ENCODE results near the gene ANKRD36C. TPM values are rescaled to one million over a fixed set of nuclear protein-coding genes. Genes with fewer than 3 reads are reported as not detected.
"Not testable (repeated sequence)": the region's sequence is repeated elsewhere in the genome, so short reads cannot be mapped to it uniquely, and the experiment has no call there.

ANKRD36C gene
- total RNA-seq, 5 donors from 2014 or later (not counting 1 experiment from before 2014, with no cell fraction given) = 60.6 to 94.8 (median 68.6) TPM

DNA sequence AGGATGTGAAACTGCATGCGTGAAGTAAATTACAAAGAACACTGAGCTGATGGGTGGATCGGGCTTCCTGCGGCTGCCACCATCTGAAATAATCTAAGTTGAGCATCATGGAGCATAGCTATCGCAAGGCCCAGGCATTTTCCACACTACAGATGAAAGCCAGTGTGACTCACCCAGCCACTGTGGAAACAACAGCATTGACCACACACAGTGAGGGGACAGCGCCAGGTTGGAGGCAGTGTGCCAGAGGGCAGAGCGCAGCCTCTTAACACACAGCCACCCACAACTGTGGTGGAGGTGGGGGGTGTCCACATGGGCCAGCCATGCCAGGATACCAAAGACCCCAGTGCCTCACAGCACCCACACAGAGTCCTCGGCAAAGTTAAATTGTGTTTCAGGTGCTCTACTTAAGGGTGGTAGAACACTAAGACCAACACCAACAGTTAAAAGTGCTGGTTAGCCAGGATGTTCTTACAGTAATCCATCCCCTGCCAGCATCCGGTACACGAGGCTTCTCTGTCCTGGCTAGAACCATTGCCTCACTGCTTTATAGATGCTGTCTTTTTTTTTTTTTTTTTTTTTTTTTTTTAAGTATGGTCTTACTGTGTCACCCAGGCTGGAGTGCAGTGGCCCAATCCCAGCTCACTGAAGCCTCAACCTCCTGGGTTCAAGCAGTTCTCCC, 28.4 kb upstream of the ANKRD36C start:
- ATAC-seq (replicated peaks in 1 of 4); H3K27ac ChIP-seq (ENCODE audit: low read length); H3K27me3 Mint-ChIP-seq; H3K4me1 ChIP-seq (ENCODE audit: control insufficient read depth in 1 of 2, extremely low read depth in 1 of 2, insufficient read depth in 2 of 2, low read length in 2 of 2); POLR2A ChIA-PET; H3K36me3 ChIP-seq (ENCODE audit: control insufficient read depth in 2 of 2, extremely low read depth in 1 of 2, insufficient read depth in 1 of 2, low read length in 1 of 2); H3K36me3 Mint-ChIP-seq; DNase-seq; H3K27ac Mint-ChIP-seq; H3K4me3 ChIP-seq (ENCODE audit: control insufficient read depth in 1 of 2, extremely low read depth in 1 of 2, low read length in 1 of 2); H3K4me3 Mint-ChIP-seq; H3K9me3 ChIP-seq; H3K27me3 ChIP-seq (replicated peaks in 1 of 2; ENCODE audit: control insufficient read depth in 2 of 2, extremely low read depth in 1 of 2, insufficient read depth in 2 of 2, low read length in 1 of 2); H3K4me1 Mint-ChIP-seq; H3K9me3 Mint-ChIP-seq: not testable (repeated sequence)
- no CpG with 5 or more reads among the region's 9 CpGs for WGBS (ENCODE audit: insufficient coverage)
- CTCF ChIA-PET = interaction anchor here in 1 of 2 donors (0.8 kb wide), 1 partner anchor 606 kb away, joined by 6 read pairs; no protein-coding TSS in a partner anchor

DNA sequence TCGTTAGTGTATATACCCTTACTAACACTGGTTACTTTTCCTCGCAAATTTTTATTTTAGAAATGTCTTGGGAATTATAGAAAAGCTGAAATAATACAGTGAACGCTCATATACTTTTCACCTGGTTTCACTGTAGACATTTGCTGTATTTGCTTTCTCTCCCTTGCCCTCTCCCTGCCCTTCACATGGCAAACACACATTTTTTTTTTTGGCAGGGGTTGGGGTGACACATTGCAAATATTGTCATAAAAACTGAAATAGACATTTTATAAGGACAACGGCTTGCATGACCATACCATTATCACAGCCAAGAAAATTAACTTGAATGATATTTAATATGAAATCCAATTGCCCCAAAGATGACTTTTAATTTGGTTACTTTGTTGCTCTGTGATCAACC, 24.7 kb upstream of the ANKRD36C start:
- H3K36me3 Mint-ChIP-seq; H3K27me3 ChIP-seq (replicated peaks in 1 of 2; ENCODE audit: control insufficient read depth in 2 of 2, extremely low read depth in 1 of 2, insufficient read depth in 2 of 2, low read length in 1 of 2); ATAC-seq (replicated peaks in 1 of 4); H3K4me1 ChIP-seq (ENCODE audit: control insufficient read depth in 1 of 2, extremely low read depth in 1 of 2, insufficient read depth in 2 of 2, low read length in 2 of 2); CTCF ChIA-PET; H3K4me3 ChIP-seq (ENCODE audit: control insufficient read depth in 1 of 2, extremely low read depth in 1 of 2, low read length in 1 of 2); H3K4me3 Mint-ChIP-seq; H3K36me3 ChIP-seq (ENCODE audit: control insufficient read depth in 2 of 2, extremely low read depth in 1 of 2, insufficient read depth in 1 of 2, low read length in 1 of 2); POLR2A ChIA-PET; H3K27ac ChIP-seq (ENCODE audit: low read length); H3K4me1 Mint-ChIP-seq; H3K9me3 Mint-ChIP-seq; DNase-seq; H3K27me3 Mint-ChIP-seq; H3K9me3 ChIP-seq; H3K27ac Mint-ChIP-seq: not testable (repeated sequence)
- WGBS (ENCODE audit: insufficient coverage) = no CpG with 5 or more reads among the region's 4 CpGs

DNA sequence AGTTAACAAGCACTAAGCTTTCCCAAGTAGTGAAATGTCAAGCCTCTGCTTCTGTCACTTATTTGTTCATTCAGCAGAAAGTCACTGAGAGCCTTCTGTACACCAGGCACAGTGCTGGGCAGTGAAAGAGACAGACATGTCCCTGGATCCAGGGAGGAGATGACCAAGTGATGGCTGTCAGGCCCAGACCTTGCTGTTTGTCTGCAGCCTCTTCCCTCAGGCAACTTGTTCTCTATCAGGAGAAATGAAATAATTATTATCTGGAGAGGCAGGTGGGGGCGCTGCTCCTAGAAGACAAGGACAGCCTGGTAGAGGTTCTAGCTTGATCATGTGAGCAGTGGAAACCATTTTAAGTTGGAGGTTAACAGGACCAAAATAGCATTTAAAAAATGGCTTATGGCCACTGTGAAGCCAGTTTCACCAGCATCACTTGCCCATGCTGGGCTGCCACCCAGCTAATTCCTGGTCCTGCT, 21.2 kb upstream of the ANKRD36C start:
- H3K27ac ChIP-seq (ENCODE audit: low read length); H3K27me3 ChIP-seq (replicated peaks in 1 of 2; ENCODE audit: control insufficient read depth in 2 of 2, extremely low read depth in 1 of 2, insufficient read depth in 2 of 2, low read length in 1 of 2); POLR2A ChIA-PET; H3K36me3 ChIP-seq (ENCODE audit: control insufficient read depth in 2 of 2, extremely low read depth in 1 of 2, insufficient read depth in 1 of 2, low read length in 1 of 2); H3K27ac Mint-ChIP-seq; DNase-seq; H3K4me3 ChIP-seq (ENCODE audit: control insufficient read depth in 1 of 2, extremely low read depth in 1 of 2, low read length in 1 of 2); H3K9me3 ChIP-seq; H3K9me3 Mint-ChIP-seq; ATAC-seq (replicated peaks in 1 of 4); H3K4me3 Mint-ChIP-seq; H3K36me3 Mint-ChIP-seq; H3K27me3 Mint-ChIP-seq: not testable (repeated sequence)
- CTCF ChIA-PET = interaction anchor here in 1 of 2 donors (0.6 kb wide), 1 partner anchor 194 kb away, joined by 7 read pairs; no protein-coding TSS in a partner anchor
- peaks cover 0 to 12% of the 10 kb centered on the region in 2 experiments for H3K4me1 ChIP-seq (ENCODE audit: control insufficient read depth in 1 of 2, extremely low read depth in 1 of 2, insufficient read depth in 2 of 2, low read length in 2 of 2)
- H3K4me1 Mint-ChIP-seq = peaks cover 10 to 17% (median 16%) of the 10 kb centered on the region in 3 donors
- 100% methylated on average over 1 of the region's 1 CpG for WGBS (ENCODE audit: insufficient coverage)

DNA sequence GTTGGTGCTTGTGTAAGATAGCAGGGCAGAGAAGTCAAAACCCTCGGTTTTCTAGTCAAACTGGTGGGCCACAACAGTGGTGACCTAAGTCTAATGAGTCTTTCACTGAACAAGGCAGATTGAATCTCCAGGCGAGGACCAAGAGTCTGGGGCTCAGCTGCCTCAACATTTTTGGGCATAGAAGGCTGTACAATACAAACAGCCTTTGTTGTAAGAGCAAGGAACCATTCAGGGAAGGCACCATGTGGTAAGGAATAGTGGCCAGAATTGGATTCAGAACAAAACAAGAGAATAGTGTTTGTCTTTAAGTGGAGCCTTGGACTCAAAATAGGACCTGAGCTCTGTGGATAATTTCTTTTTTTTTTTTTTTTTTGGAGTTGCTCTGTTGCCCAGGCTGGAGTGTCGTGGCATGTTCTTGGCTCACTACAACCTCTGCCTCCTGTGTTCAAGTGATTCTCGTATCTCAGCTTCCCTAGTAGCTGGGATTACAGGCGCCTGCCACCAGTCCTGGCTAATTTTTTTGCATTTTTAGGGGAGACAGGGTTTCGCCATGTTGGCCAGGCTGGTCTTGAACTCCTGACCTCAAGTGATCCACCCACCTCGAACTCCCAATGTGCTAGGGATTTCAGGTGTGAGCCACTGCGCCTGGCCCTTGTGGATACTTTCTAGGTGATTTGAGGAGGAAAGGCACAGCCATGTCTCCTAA, 20.6 kb upstream of the ANKRD36C start:
- H3K4me1 Mint-ChIP-seq = peaks cover 10 to 17% (median 16%) of the 10 kb centered on the region in 3 donors
- H3K27ac ChIP-seq (ENCODE audit: low read length); H3K9me3 Mint-ChIP-seq; H3K36me3 ChIP-seq (ENCODE audit: control insufficient read depth in 2 of 2, extremely low read depth in 1 of 2, insufficient read depth in 1 of 2, low read length in 1 of 2); H3K4me3 ChIP-seq (ENCODE audit: control insufficient read depth in 1 of 2, extremely low read depth in 1 of 2, low read length in 1 of 2); DNase-seq; ATAC-seq (replicated peaks in 1 of 4); H3K36me3 Mint-ChIP-seq; H3K27me3 Mint-ChIP-seq; H3K9me3 ChIP-seq; H3K27me3 ChIP-seq (replicated peaks in 1 of 2; ENCODE audit: control insufficient read depth in 2 of 2, extremely low read depth in 1 of 2, insufficient read depth in 2 of 2, low read length in 1 of 2); H3K27ac Mint-ChIP-seq: not testable (repeated sequence)
- ChIA-PET CTCF (interaction anchor here in 1 of 2 donors (0.6 to 1.1 kb wide), 2 partner anchors 10 to 195 kb away, joined by 4 to 7 read pairs; no protein-coding TSS in a partner anchor), POLR2A (interaction anchor here in 1 of 2 donors (0.6 kb wide), 1 partner anchor 1101 kb away, joined by 4 read pairs; no protein-coding TSS in a partner anchor)
- WGBS (ENCODE audit: insufficient coverage) = 74% methylated on average over 3 of the region's 8 CpGs
- H3K4me1 ChIP-seq (ENCODE audit: control insufficient read depth in 1 of 2, extremely low read depth in 1 of 2, insufficient read depth in 2 of 2, low read length in 2 of 2) = peaks cover 0 to 12% of the 10 kb centered on the region in 2 experiments
- peak overlapping the region in 2 of 3 donors; percentile 4 to 21 for H3K4me3 Mint-ChIP-seq

DNA sequence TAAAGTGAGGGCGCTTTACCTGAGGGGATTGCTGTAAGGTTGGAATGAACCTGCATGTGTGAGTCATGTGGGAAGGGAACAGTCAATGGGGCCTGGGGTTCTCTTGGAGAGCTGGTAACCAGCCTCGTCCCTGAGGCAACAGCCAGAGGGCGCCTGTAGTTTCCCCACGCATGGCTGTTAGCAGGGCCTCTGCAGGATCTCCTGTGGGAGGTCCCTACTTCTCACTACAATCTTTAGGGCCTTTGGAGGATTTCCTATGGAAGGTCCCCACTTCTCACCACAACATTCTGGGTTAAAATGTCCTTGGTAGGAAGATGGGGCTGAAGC, 19.5 kb upstream of the ANKRD36C start:
- peaks cover 0 to 12% of the 10 kb centered on the region in 2 experiments for H3K4me1 ChIP-seq (ENCODE audit: control insufficient read depth in 1 of 2, extremely low read depth in 1 of 2, insufficient read depth in 2 of 2, low read length in 2 of 2)
- H3K27me3 Mint-ChIP-seq; H3K27ac ChIP-seq (ENCODE audit: low read length); H3K27ac Mint-ChIP-seq; H3K36me3 Mint-ChIP-seq; H3K9me3 ChIP-seq; H3K9me3 Mint-ChIP-seq; H3K4me3 ChIP-seq (ENCODE audit: control insufficient read depth in 1 of 2, extremely low read depth in 1 of 2, low read length in 1 of 2); H3K36me3 ChIP-seq (ENCODE audit: control insufficient read depth in 2 of 2, extremely low read depth in 1 of 2, insufficient read depth in 1 of 2, low read length in 1 of 2); POLR2A ChIA-PET; H3K27me3 ChIP-seq (replicated peaks in 1 of 2; ENCODE audit: control insufficient read depth in 2 of 2, extremely low read depth in 1 of 2, insufficient read depth in 2 of 2, low read length in 1 of 2): not testable (repeated sequence)
- peaks cover 10 to 17% (median 16%) of the 10 kb centered on the region in 3 donors for H3K4me1 Mint-ChIP-seq
- peak overlapping the region; percentile 53 to 58 (median 56) for H3K4me3 Mint-ChIP-seq
- 0% methylated on average over 1 of the region's 4 CpGs for WGBS (ENCODE audit: insufficient coverage)
- CTCF ChIA-PET = interaction anchor here in 1 of 2 donors (0.5 to 1.1 kb wide), 2 partner anchors 12 to 312 kb away, joined by 3 to 4 read pairs; no protein-coding TSS in a partner anchor
- ATAC-seq (replicated peaks in 1 of 4) = peak in 1 of 4 experiments; percentile 3
- DNase-seq = peak in 3 of 35 experiments; percentile 13 to 42 (median 16)

DNA sequence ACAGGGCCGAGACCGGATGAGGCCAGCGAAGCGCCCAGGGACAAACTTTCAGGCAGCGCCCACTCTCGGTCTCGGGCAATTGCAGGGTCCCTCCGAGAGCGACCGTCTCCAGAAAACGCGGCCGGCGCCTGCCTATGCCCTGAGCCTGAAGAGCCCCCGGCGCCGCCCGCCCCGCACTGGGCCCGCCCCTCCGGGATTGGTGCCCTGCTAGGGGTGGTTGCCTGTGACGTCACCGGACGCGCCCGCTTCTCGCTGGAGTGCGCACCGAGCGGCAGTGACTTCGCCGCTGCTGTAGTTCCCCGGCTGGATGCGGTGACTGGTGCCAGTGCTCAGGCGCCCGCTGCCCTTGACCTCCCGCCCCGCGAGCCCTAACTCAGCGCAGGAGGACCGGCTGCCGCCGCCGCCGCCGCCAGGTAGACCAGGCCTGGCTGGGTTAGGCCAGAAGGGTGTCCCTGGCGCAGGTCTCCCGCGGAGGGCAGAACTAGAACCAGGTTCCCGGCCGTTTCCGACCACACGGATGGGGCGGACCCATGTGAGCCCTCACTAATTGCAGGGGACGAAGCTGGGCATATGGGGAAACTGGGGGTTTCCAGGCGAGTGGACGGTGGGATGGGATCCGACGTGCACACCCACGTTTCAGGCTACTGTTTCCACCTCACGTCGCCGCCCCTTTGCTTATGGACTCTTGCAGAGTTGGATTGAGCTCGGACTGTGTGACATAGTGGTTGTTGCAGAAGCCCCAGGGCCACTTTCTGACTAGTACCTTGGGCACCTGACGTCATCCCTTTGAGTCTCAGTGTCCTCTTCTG, 18.9 kb upstream of the ANKRD36C start:
- H3K27ac ChIP-seq (ENCODE audit: low read length) = peak overlapping the region; percentile 49

More for the DNA sequence above, 18.9 kb upstream of the ANKRD36C start:
- Mint-ChIP-seq H3K27ac (peak overlapping the region in 1 of 2 donors; percentile 58), H3K4me3 (peak overlapping the region; percentile 76 to 83 (median 76)), H3K27me3 (peaks cover 4 to 13% of the 10 kb centered on the region in 2 donors), H3K4me1 (peaks cover 10 to 17% (median 16%) of the 10 kb centered on the region in 3 donors)
- H3K27me3 ChIP-seq (replicated peaks in 1 of 2; ENCODE audit: control insufficient read depth in 2 of 2, extremely low read depth in 1 of 2, insufficient read depth in 2 of 2, low read length in 1 of 2); H3K9me3 ChIP-seq; POLR2A ChIA-PET; H3K9me3 Mint-ChIP-seq; H3K36me3 ChIP-seq (ENCODE audit: control insufficient read depth in 2 of 2, extremely low read depth in 1 of 2, insufficient read depth in 1 of 2, low read length in 1 of 2); H3K36me3 Mint-ChIP-seq: not testable (repeated sequence)
- H3K4me3 ChIP-seq (ENCODE audit: control insufficient read depth in 1 of 2, extremely low read depth in 1 of 2, low read length in 1 of 2) = peak overlapping the region in 1 of 2 donors; percentile 49
- WGBS (ENCODE audit: insufficient coverage) = 0% methylated on average over 20 of the region's 65 CpGs
- ATAC-seq (replicated peaks in 1 of 4) = peak; percentile 100
- peak; percentile 92 to 100 (median 97) for DNase-seq
- CTCF ChIA-PET = interaction anchor here (0.5 to 1.7 kb wide), 2 partner anchors 18 to 312 kb away, joined by 3 to 8 read pairs; no protein-coding TSS in a partner anchor
- H3K4me1 ChIP-seq (ENCODE audit: control insufficient read depth in 1 of 2, extremely low read depth in 1 of 2, insufficient read depth in 2 of 2, low read length in 2 of 2) = peaks cover 0 to 12% of the 10 kb centered on the region in 2 experiments
